ENCODE data around the gene NUP93. TPM values are rescaled to one million over a fixed set of nuclear protein-coding genes. Genes with fewer than 3 reads are reported as not detected.

The NUP93 gene
- total and polyA plus RNA-seq, 2 experiments from 2014 or later, result 139 to 187 TPM

DNA sequence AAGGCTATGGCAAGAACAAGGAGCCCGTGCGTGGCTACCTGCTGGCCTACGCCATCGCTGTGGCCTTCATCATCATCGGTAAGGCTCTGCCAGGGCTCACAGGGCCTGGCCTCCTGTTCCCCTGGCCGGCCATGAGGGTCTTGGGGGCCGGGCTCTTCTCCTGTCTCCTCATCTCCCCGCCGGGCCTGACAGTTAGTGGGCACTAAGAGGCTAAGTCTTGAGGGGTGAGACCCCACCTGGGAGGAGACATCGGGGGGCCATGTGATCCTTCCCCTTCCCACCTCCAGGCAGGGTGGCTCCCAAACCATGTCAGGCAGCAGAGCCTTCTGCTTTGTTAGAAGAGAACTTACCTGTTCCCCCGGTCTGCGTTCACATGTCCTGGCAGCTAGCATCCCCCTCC lies 150.2 kb downstream of the NUP93 start:
- DNase-seq (ENCODE audit: low spot score) (no peak), ATAC-seq (no peak)
- H3K27me3 Mint-ChIP-seq (ENCODE audit: insufficient read depth, low read depth, poor library complexity), result peaks cover 2% of the 10 kb centered on the region
- H3K27ac Mint-ChIP-seq, result no peak overlapping the region
- Histone ChIP-seq H3F3A (replicated peaks; ENCODE audit: low read depth) (no peaks in the 10 kb centered on the region), H3K27me3 (ENCODE audit: insufficient read depth) (no peaks in the 10 kb centered on the region), H3K4me3 (no peak overlapping the region), H3K9me2 (ENCODE audit: insufficient read depth) (no peaks in the 10 kb centered on the region), H3K79me2 (replicated peaks; ENCODE audit: insufficient read depth) (no peaks in the 10 kb centered on the region), H2AFZ (no peak overlapping the region), H3K4me2 (no peak overlapping the region), H3K36me3 (ENCODE audit: insufficient read depth) (no peaks in the 10 kb centered on the region), H3K4me1 (ENCODE audit: insufficient read depth) (no peaks in the 10 kb centered on the region), H3K27ac (ENCODE audit: low read depth) (no peak overlapping the region), H4K20me1 (replicated peaks; ENCODE audit: insufficient read depth) (no peaks in the 10 kb centered on the region)
- H3K9me3 Mint-ChIP-seq, result peaks cover 9% of the 10 kb centered on the region
- no peak overlapping the region for H3K4me3 Mint-ChIP-seq
- peaks cover 5% of the 10 kb centered on the region for H3K36me3 Mint-ChIP-seq (ENCODE audit: low read depth)
- TF ChIP-seq ZNF331 (CRISPR knock-in tag; IDR thresholded peaks at IDR 0.05; ENCODE audit: low read depth) (no peak), NANOG (IDR thresholded peaks at IDR 0.05; ENCODE audit: borderline replicate concordance) (no peak), POLR2AphosphoS5 (IDR thresholded peaks at IDR 0.05; ENCODE audit: low read depth) (no peak), CREB1 (CRISPR knock-in tag; IDR thresholded peaks at IDR 0.05; ENCODE audit: low read depth) (no peak), JUNB (IDR thresholded peaks at IDR 0.05; ENCODE audit: unreplicated experiment) (no peak), STAT1 (IDR thresholded peaks at IDR 0.05; ENCODE audit: unreplicated experiment) (no peak)
- TF ChIP-seq, protein P1, sequence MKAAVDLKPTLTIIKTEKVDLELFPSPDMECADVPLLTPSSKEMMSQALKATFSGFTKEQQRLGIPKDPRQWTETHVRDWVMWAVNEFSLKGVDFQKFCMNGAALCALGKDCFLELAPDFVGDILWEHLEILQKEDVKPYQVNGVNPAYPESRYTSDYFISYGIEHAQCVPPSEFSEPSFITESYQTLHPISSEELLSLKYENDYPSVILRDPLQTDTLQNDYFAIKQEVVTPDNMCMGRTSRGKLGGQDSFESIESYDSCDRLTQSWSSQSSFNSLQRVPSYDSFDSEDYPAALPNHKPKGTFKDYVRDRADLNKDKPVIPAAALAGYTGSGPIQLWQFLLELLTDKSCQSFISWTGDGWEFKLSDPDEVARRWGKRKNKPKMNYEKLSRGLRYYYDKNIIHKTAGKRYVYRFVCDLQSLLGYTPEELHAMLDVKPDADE (IDR thresholded peaks at IDR 0.05), result no peak
- TF ChIP-seq, protein P2, sequence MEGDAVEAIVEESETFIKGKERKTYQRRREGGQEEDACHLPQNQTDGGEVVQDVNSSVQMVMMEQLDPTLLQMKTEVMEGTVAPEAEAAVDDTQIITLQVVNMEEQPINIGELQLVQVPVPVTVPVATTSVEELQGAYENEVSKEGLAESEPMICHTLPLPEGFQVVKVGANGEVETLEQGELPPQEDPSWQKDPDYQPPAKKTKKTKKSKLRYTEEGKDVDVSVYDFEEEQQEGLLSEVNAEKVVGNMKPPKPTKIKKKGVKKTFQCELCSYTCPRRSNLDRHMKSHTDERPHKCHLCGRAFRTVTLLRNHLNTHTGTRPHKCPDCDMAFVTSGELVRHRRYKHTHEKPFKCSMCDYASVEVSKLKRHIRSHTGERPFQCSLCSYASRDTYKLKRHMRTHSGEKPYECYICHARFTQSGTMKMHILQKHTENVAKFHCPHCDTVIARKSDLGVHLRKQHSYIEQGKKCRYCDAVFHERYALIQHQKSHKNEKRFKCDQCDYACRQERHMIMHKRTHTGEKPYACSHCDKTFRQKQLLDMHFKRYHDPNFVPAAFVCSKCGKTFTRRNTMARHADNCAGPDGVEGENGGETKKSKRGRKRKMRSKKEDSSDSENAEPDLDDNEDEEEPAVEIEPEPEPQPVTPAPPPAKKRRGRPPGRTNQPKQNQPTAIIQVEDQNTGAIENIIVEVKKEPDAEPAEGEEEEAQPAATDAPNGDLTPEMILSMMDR (conservative IDR thresholded peaks at IDR 0.05; ENCODE audit: low read depth in 2 of 2), result no peak
- TF ChIP-seq, protein P3, sequence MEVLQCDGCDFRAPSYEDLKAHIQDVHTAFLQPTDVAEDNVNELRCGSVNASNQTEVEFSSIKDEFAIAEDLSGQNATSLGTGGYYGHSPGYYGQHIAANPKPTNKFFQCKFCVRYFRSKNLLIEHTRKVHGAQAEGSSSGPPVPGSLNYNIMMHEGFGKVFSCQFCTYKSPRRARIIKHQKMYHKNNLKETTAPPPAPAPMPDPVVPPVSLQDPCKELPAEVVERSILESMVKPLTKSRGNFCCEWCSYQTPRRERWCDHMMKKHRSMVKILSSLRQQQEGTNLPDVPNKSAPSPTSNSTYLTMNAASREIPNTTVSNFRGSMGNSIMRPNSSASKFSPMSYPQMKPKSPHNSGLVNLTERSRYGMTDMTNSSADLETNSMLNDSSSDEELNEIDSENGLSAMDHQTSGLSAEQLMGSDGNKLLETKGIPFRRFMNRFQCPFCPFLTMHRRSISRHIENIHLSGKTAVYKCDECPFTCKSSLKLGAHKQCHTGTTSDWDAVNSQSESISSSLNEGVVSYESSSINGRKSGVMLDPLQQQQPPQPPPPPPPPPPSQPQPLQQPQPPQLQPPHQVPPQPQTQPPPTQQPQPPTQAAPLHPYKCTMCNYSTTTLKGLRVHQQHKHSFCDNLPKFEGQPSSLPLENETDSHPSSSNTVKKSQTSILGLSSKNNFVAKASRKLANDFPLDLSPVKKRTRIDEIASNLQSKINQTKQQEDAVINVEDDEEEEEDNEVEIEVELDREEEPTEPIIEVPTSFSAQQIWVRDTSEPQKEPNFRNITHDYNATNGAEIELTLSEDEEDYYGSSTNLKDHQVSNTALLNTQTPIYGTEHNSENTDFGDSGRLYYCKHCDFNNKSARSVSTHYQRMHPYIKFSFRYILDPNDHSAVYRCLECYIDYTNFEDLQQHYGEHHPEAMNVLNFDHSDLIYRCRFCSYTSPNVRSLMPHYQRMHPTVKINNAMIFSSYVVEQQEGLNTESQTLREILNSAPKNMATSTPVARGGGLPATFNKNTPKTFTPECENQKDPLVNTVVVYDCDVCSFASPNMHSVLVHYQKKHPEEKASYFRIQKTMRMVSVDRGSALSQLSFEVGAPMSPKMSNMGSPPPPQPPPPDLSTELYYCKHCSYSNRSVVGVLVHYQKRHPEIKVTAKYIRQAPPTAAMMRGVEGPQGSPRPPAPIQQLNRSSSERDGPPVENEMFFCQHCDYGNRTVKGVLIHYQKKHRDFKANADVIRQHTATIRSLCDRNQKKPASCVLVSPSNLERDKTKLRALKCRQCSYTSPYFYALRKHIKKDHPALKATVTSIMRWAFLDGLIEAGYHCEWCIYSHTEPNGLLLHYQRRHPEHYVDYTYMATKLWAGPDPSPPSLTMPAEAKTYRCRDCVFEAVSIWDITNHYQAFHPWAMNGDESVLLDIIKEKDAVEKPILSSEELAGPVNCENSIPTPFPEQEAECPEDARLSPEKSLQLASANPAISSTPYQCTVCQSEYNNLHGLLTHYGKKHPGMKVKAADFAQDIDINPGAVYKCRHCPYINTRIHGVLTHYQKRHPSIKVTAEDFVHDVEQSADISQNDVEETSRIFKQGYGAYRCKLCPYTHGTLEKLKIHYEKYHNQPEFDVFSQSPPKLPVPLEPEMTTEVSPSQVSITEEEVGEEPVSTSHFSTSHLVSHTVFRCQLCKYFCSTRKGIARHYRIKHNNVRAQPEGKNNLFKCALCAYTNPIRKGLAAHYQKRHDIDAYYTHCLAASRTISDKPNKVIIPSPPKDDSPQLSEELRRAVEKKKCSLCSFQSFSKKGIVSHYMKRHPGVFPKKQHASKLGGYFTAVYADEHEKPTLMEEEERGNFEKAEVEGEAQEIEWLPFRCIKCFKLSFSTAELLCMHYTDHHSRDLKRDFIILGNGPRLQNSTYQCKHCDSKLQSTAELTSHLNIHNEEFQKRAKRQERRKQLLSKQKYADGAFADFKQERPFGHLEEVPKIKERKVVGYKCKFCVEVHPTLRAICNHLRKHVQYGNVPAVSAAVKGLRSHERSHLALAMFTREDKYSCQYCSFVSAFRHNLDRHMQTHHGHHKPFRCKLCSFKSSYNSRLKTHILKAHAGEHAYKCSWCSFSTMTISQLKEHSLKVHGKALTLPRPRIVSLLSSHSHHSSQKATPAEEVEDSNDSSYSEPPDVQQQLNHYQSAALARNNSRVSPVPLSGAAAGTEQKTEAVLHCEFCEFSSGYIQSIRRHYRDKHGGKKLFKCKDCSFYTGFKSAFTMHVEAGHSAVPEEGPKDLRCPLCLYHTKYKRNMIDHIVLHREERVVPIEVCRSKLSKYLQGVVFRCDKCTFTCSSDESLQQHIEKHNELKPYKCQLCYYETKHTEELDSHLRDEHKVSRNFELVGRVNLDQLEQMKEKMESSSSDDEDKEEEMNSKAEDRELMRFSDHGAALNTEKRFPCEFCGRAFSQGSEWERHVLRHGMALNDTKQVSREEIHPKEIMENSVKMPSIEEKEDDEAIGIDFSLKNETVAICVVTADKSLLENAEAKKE (CRISPR knock-in tag; IDR thresholded peaks at IDR 0.05), result no peak
- TF ChIP-seq, protein P4, sequence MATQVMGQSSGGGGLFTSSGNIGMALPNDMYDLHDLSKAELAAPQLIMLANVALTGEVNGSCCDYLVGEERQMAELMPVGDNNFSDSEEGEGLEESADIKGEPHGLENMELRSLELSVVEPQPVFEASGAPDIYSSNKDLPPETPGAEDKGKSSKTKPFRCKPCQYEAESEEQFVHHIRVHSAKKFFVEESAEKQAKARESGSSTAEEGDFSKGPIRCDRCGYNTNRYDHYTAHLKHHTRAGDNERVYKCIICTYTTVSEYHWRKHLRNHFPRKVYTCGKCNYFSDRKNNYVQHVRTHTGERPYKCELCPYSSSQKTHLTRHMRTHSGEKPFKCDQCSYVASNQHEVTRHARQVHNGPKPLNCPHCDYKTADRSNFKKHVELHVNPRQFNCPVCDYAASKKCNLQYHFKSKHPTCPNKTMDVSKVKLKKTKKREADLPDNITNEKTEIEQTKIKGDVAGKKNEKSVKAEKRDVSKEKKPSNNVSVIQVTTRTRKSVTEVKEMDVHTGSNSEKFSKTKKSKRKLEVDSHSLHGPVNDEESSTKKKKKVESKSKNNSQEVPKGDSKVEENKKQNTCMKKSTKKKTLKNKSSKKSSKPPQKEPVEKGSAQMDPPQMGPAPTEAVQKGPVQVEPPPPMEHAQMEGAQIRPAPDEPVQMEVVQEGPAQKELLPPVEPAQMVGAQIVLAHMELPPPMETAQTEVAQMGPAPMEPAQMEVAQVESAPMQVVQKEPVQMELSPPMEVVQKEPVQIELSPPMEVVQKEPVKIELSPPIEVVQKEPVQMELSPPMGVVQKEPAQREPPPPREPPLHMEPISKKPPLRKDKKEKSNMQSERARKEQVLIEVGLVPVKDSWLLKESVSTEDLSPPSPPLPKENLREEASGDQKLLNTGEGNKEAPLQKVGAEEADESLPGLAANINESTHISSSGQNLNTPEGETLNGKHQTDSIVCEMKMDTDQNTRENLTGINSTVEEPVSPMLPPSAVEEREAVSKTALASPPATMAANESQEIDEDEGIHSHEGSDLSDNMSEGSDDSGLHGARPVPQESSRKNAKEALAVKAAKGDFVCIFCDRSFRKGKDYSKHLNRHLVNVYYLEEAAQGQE (IDR thresholded peaks at IDR 0.05; ENCODE audit: unreplicated experiment), result no peak
- no peaks in the 10 kb centered on the region for H3K4me1 Mint-ChIP-seq

Data from GM23338 (cell line).